NCI-H2081 treated with DMSO at 0.1 percent for 48 hours (cell line): ENCODE measurements around the gene SMARCA5.

Experiments used
- DNase-seq: peaks from one replicate; lab custom pipeline; 2025; lab: John Stamatoyannopoulos, UW

SMARCA5 gene

GRCh38 chr4:143531788-143532491, 18.4 kb downstream of the SMARCA5 start:
- DNase-seq: no peak

GRCh38 chr4:143538979-143539669, 25.6 kb downstream of the SMARCA5 start:
- no peak for DNase-seq

GRCh38 chr4:143539670-143540023, 26.1 kb downstream of the SMARCA5 start:
- no peak for DNase-seq

GRCh38 chr4:143549928-143550327, 36.4 kb downstream of the SMARCA5 start:
- DNase-seq: no peak

- DNase-seq: no peak
These were observed 41.5 kb downstream of the SMARCA5 start for GRCh38 chr4:143554728-143555597.

GRCh38 chr4:143555676-143556075, 42.2 kb downstream of the SMARCA5 start:
- no peak for DNase-seq

GRCh38 chr4:143558286-143558685, 44.8 kb downstream of the SMARCA5 start:
- no peak for DNase-seq

- no peak for DNase-seq
These were observed 45.6 kb downstream of the SMARCA5 start for GRCh38 chr4:143558823-143559756.

- DNase-seq: no peak
These were observed 46.2 kb downstream of the SMARCA5 start for GRCh38 chr4:143559757-143560147.

GRCh38 chr4:143564472-143564871, 51.0 kb downstream of the SMARCA5 start:
- DNase-seq: no peak

- DNase-seq: no peak
These were observed 61.8 kb downstream of the SMARCA5 start for GRCh38 chr4:143575331-143575730.

- no peak for DNase-seq
These were observed 67.9 kb downstream of the SMARCA5 start for GRCh38 chr4:143581331-143581946.

- DNase-seq: no peak
These were observed 72.0 kb downstream of the SMARCA5 start for GRCh38 chr4:143585548-143585947.

GRCh38 chr4:143586080-143586479, 72.6 kb downstream of the SMARCA5 start:
- DNase-seq: no peak

- no peak for DNase-seq
These were observed 74.2 kb downstream of the SMARCA5 start for GRCh38 chr4:143587703-143588102.

- no peak for DNase-seq
These were observed 83.8 kb downstream of the SMARCA5 start for GRCh38 chr4:143597276-143597675.

- no peak for DNase-seq
These were observed 85.3 kb downstream of the SMARCA5 start for GRCh38 chr4:143598816-143599215.

GRCh38 chr4:143599827-143600226, 86.3 kb downstream of the SMARCA5 start:
- DNase-seq: no peak

GRCh38 chr4:143606480-143606879, 93.0 kb downstream of the SMARCA5 start:
- no peak for DNase-seq
